ENCODE results near the gene CIDEA. TPM values are rescaled to one million over a fixed set of nuclear protein-coding genes. Genes with fewer than 3 reads are reported as not detected.

Gene CIDEA
- total RNA-seq, 4 donors from 2014 or later = 3.0 TPM; not detected in 3

DNA sequence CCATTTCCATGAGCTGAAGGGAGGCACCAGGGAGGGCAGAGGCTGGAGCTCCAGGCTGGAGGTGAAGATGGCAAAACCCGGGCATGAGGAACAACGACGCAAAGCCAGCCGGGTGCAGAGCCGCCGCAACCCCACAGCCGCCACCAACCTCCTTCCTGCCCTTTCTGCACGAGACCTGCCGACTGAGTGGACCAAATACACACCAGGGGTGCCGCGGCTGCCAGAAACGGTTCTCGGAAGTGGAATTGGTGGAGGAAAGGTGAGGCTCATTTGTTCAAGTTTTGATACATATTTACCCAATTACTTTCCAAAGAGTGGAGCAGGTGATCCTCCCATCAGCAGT, 8.4 kb upstream of the CIDEA start:
- no peaks in the 10 kb centered on the region for H3K4me1 ChIP-seq
- 89 to 91% methylated on average over 8 to 13 of the region's 13 CpGs for WGBS, 2 donors
- intact Hi-C loops (cut with DNase I) = loop anchor here (10.0 kb wide), 1 partner anchor 201 kb away; no protein-coding TSS in a partner anchor
- DNase-seq = no peak
- peaks cover 0 to 65% (median 0%) of the 10 kb centered on the region in 4 donors for H3K27me3 ChIP-seq
- no peak for TF ChIP-seq CTCF (IDR thresholded peaks at IDR 0.05)
- TF ChIP-seq POLR2A (IDR thresholded peaks at IDR 0.05) = no peak
- no peak overlapping the region for H3K27ac ChIP-seq
- H3K36me3 ChIP-seq = no peaks in the 10 kb centered on the region
- H3K9me3 ChIP-seq = no peaks in the 10 kb centered on the region
- no peak overlapping the region for H3K4me3 ChIP-seq

- no peaks in the 10 kb centered on the region for H3K9me3 ChIP-seq
- no peak for TF ChIP-seq POLR2A (IDR thresholded peaks at IDR 0.05)
- TF ChIP-seq CTCF (IDR thresholded peaks at IDR 0.05) = peak in 1 of 6 experiments; percentile 18
- peaks cover 0 to 67% (median 0%) of the 10 kb centered on the region in 4 donors for H3K27me3 ChIP-seq
- H3K4me1 ChIP-seq = no peaks in the 10 kb centered on the region
- H3K4me3 ChIP-seq = no peak overlapping the region
- no peak overlapping the region for H3K27ac ChIP-seq
- no peaks in the 10 kb centered on the region for H3K36me3 ChIP-seq
- WGBS, 2 donors = 54 to 63% methylated on average over 26 to 27 of the region's 32 CpGs
- intact Hi-C loops (cut with DNase I) = loop anchor here (10.0 kb wide), 1 partner anchor 202 kb away; no protein-coding TSS in a partner anchor
- no peak for DNase-seq
Observed at GRCh38 chr18:12246849-12247808, 7.0 kb upstream of the CIDEA start.

GRCh38 chr18:12247946-12248345, 6.2 kb upstream of the CIDEA start:
- H3K27me3 ChIP-seq = peaks cover 0 to 69% (median 0%) of the 10 kb centered on the region in 4 donors
- intact Hi-C loops (cut with DNase I) = loop anchor here (10.0 kb wide), 1 partner anchor 203 kb away; no protein-coding TSS in a partner anchor
- no peak overlapping the region for H3K27ac ChIP-seq
- no peak for TF ChIP-seq CTCF (IDR thresholded peaks at IDR 0.05)
- no peak for TF ChIP-seq POLR2A (IDR thresholded peaks at IDR 0.05)
- H3K4me1 ChIP-seq = peaks cover 0 to under 1% (median 0%) of the 10 kb centered on the region in 3 donors
- no peak overlapping the region for H3K4me3 ChIP-seq
- DNase-seq = no peak
- 75 to 77% methylated on average over 6 of the region's 6 CpGs for WGBS, 2 donors
- no peaks in the 10 kb centered on the region for H3K9me3 ChIP-seq
- no peaks in the 10 kb centered on the region for H3K36me3 ChIP-seq

DNA sequence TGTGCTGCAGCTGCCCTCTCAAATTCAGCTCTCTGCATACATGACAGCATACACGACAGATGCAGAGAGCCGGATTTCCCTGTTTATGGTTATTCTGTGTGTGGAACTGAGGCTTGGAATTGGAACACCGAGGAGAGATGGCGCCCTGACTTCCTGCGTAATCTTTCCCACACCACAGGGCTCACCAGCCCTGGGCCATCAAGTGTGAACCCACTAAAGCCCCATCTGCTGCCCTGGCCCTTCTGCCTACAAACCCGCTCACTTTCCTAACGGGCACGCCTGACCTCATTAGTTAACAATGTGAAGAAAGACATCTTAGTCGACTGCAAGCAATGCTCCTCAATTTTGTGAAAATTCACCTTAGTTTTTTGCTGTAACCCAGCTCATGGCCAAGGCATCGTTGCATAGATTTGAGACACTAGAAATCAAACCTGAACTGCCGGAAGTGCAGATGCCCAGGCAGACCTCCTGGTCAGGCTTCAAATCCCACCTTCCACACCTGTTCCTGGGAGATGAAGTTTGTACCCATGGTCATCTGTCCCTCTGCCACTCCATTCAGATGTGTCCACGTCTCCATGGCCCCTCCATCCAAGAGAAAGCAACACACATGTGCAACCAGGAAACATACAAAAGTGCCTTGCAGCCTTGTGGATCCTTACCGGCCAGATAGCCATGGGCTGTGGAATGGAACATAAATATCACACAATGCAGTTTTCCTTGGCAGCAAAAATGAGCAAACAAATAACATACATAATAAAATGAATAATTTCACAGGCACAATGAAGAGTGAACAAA, 5.0 kb upstream of the CIDEA start:
- no peak overlapping the region for H3K27ac ChIP-seq
- H3K27me3 ChIP-seq = peaks cover 2 to 75% (median 6%) of the 10 kb centered on the region in 4 donors
- TF ChIP-seq CTCF (IDR thresholded peaks at IDR 0.05) (no peak), POLR2A (IDR thresholded peaks at IDR 0.05) (no peak)
- H3K4me1 ChIP-seq = peaks cover 9 to 12% (median 9%) of the 10 kb centered on the region in 3 donors
- intact Hi-C loops (cut with DNase I) = loop anchor here (10.0 kb wide), 1 partner anchor 204 kb away; no protein-coding TSS in a partner anchor
- 77 to 84% methylated on average over 11 to 12 of the region's 13 CpGs for WGBS, 2 donors
- H3K36me3 ChIP-seq = no peaks in the 10 kb centered on the region
- DNase-seq = no peak
- H3K9me3 ChIP-seq = no peaks in the 10 kb centered on the region
- no peak overlapping the region for H3K4me3 ChIP-seq

Measured in esophagus squamous epithelium (tissue), 5 donors.